Measurements from ENCODE around the gene ACIN1.
A peak's percentile ranks its signal among the peaks of the same experiment; 100 is the strongest.

ACIN1 gene

GRCh38 chr14:23071921-23072539 is 22.9 kb downstream of the ACIN1 start:
- no peak overlapping the region for H3K4ac ChIP-seq (ENCODE audit: low read length)
- H3K36me3 ChIP-seq (replicated peaks in 1 of 2; ENCODE audit: control insufficient read depth in 2 of 2, insufficient read depth in 2 of 2, low read length in 2 of 2) = peaks cover 40 to 70% of the 10 kb centered on the region in 2 donors
- H3K27ac ChIP-seq (replicated peaks; ENCODE audit: low read length) = peak overlapping the region; percentile 68
- no peak overlapping the region for H3K9ac ChIP-seq (ENCODE audit: low read depth, low read length, poor library complexity)
- no peak overlapping the region for H2BK15ac ChIP-seq (ENCODE audit: low read length)
- H3K9me3 ChIP-seq (replicated peaks in 1 of 2; ENCODE audit: control insufficient read depth in 2 of 2, insufficient read depth in 1 of 2, low read depth in 1 of 2, low read length in 2 of 2) = no peaks in the 10 kb centered on the region
- no peaks in the 10 kb centered on the region for H3K27me3 ChIP-seq (ENCODE audit: control insufficient read depth in 3 of 3, insufficient read depth in 3 of 3, low read depth in 1 of 3, low read length in 3 of 3)
- H3K4me1 ChIP-seq (ENCODE audit: control insufficient read depth in 2 of 2, insufficient read depth in 1 of 2, low read depth in 1 of 2, low read length in 2 of 2) = peaks cover 21 to 25% of the 10 kb centered on the region in 2 donors
- WGBS, 2 donors (ENCODE audit: extremely low coverage in 2 of 2, insufficient read length in 2 of 2, insufficient replicate concordance in 1 of 2) = no CpG with 5 or more reads among the region's 5 CpGs
- H2BK12ac ChIP-seq (ENCODE audit: low read length) = no peak overlapping the region
- H2BK5ac ChIP-seq (ENCODE audit: low read length) = no peak overlapping the region
- peaks cover 5% of the 10 kb centered on the region for H3K79me1 ChIP-seq (ENCODE audit: low read depth, low read length)
- no peak overlapping the region for H3K14ac ChIP-seq (ENCODE audit: low read length)
- H2AK5ac ChIP-seq (ENCODE audit: low read depth, low read length) = no peak overlapping the region
- H3K4me2 ChIP-seq (ENCODE audit: insufficient read depth, low read length, poor library complexity, severe bottlenecking) = no peak overlapping the region
- no peak overlapping the region for H3K23ac ChIP-seq (ENCODE audit: low read depth, low read length, poor library complexity)
- no peak overlapping the region for H3K18ac ChIP-seq (ENCODE audit: low read length)
- H3K4me3 ChIP-seq (ENCODE audit: low read length in 2 of 2) = peak overlapping the region in 1 of 2 donors; percentile 83
- no peak overlapping the region for H2AFZ ChIP-seq (ENCODE audit: low read length)
- no peak overlapping the region for H4K8ac ChIP-seq (ENCODE audit: low read depth, low read length)
- no peak for DNase-seq (ENCODE audit: low spot score)
- H4K91ac ChIP-seq (ENCODE audit: low read depth, low read length, poor library complexity) = no peak overlapping the region
- H2BK120ac ChIP-seq (ENCODE audit: low read depth, low read length) = no peak overlapping the region

- H2BK12ac ChIP-seq (ENCODE audit: low read length) = no peak overlapping the region
- H3K14ac ChIP-seq (ENCODE audit: low read length) = no peak overlapping the region
- no peak overlapping the region for H2AK5ac ChIP-seq (ENCODE audit: low read depth, low read length)
- H3K18ac ChIP-seq (ENCODE audit: low read length) = peak overlapping the region; percentile 90
- H2BK5ac ChIP-seq (ENCODE audit: low read length) = peak overlapping the region; percentile 35
- no peak overlapping the region for H4K8ac ChIP-seq (ENCODE audit: low read depth, low read length)
- no peak overlapping the region for H2BK15ac ChIP-seq (ENCODE audit: low read length)
- H3K4ac ChIP-seq (ENCODE audit: low read length) = no peak overlapping the region
- H4K91ac ChIP-seq (ENCODE audit: low read depth, low read length, poor library complexity) = no peak overlapping the region
- H3K4me1 ChIP-seq (ENCODE audit: control insufficient read depth in 2 of 2, insufficient read depth in 1 of 2, low read depth in 1 of 2, low read length in 2 of 2) = peaks cover 22 to 25% of the 10 kb centered on the region in 2 donors
- peak; percentile 82 for DNase-seq (ENCODE audit: low spot score)
- H3K9ac ChIP-seq (ENCODE audit: low read depth, low read length, poor library complexity) = peak overlapping the region; percentile 66
- H2BK120ac ChIP-seq (ENCODE audit: low read depth, low read length) = no peak overlapping the region
- H3K4me3 ChIP-seq (ENCODE audit: low read length in 2 of 2) = peak overlapping the region; percentile 83 to 84
- H3K79me1 ChIP-seq (ENCODE audit: low read depth, low read length) = peaks cover 5% of the 10 kb centered on the region
- WGBS, 2 donors (ENCODE audit: extremely low coverage in 2 of 2, insufficient read length in 2 of 2, insufficient replicate concordance in 1 of 2) = 100% methylated on average over 1 of the region's 14 CpGs; no CpG with 5 or more reads in 1 of the 2 donors
- no peaks in the 10 kb centered on the region for H3K27me3 ChIP-seq (ENCODE audit: control insufficient read depth in 3 of 3, insufficient read depth in 3 of 3, low read depth in 1 of 3, low read length in 3 of 3)
- peak overlapping the region; percentile 64 for H2AFZ ChIP-seq (ENCODE audit: low read length)
- peak overlapping the region; percentile 70 for H3K27ac ChIP-seq (replicated peaks; ENCODE audit: low read length)
- H3K23ac ChIP-seq (ENCODE audit: low read depth, low read length, poor library complexity) = peak overlapping the region; percentile 74
- H3K9me3 ChIP-seq (replicated peaks in 1 of 2; ENCODE audit: control insufficient read depth in 2 of 2, insufficient read depth in 1 of 2, low read depth in 1 of 2, low read length in 2 of 2) = no peaks in the 10 kb centered on the region
- peak overlapping the region; percentile 45 for H3K4me2 ChIP-seq (ENCODE audit: insufficient read depth, low read length, poor library complexity, severe bottlenecking)
- peaks cover 42 to 70% of the 10 kb centered on the region in 2 donors for H3K36me3 ChIP-seq (replicated peaks in 1 of 2; ENCODE audit: control insufficient read depth in 2 of 2, insufficient read depth in 2 of 2, low read length in 2 of 2)
Observed at GRCh38 chr14:23071244-23071920, 23.6 kb downstream of the ACIN1 start.

DNA sequence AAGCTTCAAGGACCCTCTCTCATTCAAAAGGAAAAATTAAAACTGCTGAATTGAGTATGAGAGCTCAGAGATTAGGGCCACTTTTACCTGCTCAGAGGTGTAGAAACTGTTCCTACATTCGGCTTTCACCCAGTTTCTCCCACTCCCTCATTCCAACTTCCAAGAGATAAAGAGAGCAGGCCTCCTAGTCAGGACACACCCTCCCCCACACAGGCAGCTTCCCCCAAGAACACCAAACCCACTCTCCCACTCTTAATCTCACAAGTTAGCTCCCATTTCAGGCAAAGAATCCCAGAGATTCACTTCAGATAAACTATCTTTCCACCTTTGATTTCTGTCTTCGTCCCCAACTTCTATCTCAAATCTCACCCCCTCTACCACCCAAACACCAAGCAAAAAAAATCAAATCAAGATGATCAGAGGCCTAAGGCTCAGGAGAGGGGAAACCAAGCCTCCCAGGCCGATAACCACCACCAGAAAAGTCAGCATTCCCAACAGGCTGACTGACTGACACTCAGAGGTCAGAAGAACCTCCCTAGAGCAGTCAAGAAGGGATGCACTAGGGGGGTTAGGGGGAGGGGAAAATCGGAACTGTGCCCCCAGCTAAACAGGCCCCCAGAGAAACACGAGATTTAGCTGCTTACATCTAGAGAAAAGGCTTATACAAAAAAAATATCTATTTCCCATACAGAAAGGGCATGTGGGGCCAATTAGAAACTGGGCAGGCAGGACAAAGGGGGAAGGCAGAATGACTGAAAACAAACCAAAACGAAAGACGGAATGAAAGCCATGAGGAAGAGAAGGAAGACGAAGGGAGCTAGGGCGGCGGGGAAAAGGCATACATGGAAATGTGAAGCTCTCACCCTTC is 24.4 kb downstream of the ACIN1 start:
- Histone ChIP-seq H3K14ac (ENCODE audit: low read length) (no peak overlapping the region), H2BK15ac (ENCODE audit: low read length) (no peak overlapping the region), H3K27ac (replicated peaks; ENCODE audit: low read length) (peak overlapping the region; percentile 48), H3K9ac (ENCODE audit: low read depth, low read length, poor library complexity) (no peak overlapping the region), H3K4me1 (ENCODE audit: control insufficient read depth in 2 of 2, insufficient read depth in 1 of 2, low read depth in 1 of 2, low read length in 2 of 2) (peaks cover 23 to 25% of the 10 kb centered on the region in 2 donors), H3K23ac (ENCODE audit: low read depth, low read length, poor library complexity) (no peak overlapping the region), H3K18ac (ENCODE audit: low read length) (no peak overlapping the region), H2AFZ (ENCODE audit: low read length) (no peak overlapping the region), H4K91ac (ENCODE audit: low read depth, low read length, poor library complexity) (no peak overlapping the region), H3K36me3 (replicated peaks in 1 of 2; ENCODE audit: control insufficient read depth in 2 of 2, insufficient read depth in 2 of 2, low read length in 2 of 2) (peaks cover 44 to 70% of the 10 kb centered on the region in 2 donors), H3K79me1 (ENCODE audit: low read depth, low read length) (peaks cover 5% of the 10 kb centered on the region), H2AK5ac (ENCODE audit: low read depth, low read length) (no peak overlapping the region), H3K4me3 (ENCODE audit: low read length in 2 of 2) (peak overlapping the region; percentile 83 to 84), H3K4ac (ENCODE audit: low read length) (no peak overlapping the region), H3K4me2 (ENCODE audit: insufficient read depth, low read length, poor library complexity, severe bottlenecking) (peak overlapping the region; percentile 56), H2BK12ac (ENCODE audit: low read length) (no peak overlapping the region), H3K9me3 (replicated peaks in 1 of 2; ENCODE audit: control insufficient read depth in 2 of 2, insufficient read depth in 1 of 2, low read depth in 1 of 2, low read length in 2 of 2) (no peaks in the 10 kb centered on the region), H3K27me3 (ENCODE audit: control insufficient read depth in 3 of 3, insufficient read depth in 3 of 3, low read depth in 1 of 3, low read length in 3 of 3) (no peaks in the 10 kb centered on the region), H2BK5ac (ENCODE audit: low read length) (peak overlapping the region; percentile 35), H4K8ac (ENCODE audit: low read depth, low read length) (no peak overlapping the region), H2BK120ac (ENCODE audit: low read depth, low read length) (no peak overlapping the region)
- WGBS, 2 donors (ENCODE audit: extremely low coverage in 2 of 2, insufficient read length in 2 of 2, insufficient replicate concordance in 1 of 2) = 100% methylated on average over 1 of the region's 10 CpGs
- no peak for DNase-seq (ENCODE audit: low spot score)
